Stimulated activated CD4-positive, alpha-beta T cell treated with anti-CD3 and anti-CD28 coated beads, Interleukin-1b, Interleukin-23, amount 100 ng/mL, for 1 hour (primary cell): ENCODE results near the gene ZNF385C.
A peak's percentile ranks its signal among the peaks of the same experiment; 100 is the strongest.
"Not testable (repeated sequence)": the region's sequence is repeated elsewhere in the genome, so short reads cannot be mapped to it uniquely, and the experiment has no call there.

Source experiments
- DNase-seq, 2 donors: peaks; one replicate each; pipeline ENCODE4 v3.0.0-alpha.2; 2020; ENCODE audit warnings: low read depth in 2 of 2

Gene ZNF385C

DNA sequence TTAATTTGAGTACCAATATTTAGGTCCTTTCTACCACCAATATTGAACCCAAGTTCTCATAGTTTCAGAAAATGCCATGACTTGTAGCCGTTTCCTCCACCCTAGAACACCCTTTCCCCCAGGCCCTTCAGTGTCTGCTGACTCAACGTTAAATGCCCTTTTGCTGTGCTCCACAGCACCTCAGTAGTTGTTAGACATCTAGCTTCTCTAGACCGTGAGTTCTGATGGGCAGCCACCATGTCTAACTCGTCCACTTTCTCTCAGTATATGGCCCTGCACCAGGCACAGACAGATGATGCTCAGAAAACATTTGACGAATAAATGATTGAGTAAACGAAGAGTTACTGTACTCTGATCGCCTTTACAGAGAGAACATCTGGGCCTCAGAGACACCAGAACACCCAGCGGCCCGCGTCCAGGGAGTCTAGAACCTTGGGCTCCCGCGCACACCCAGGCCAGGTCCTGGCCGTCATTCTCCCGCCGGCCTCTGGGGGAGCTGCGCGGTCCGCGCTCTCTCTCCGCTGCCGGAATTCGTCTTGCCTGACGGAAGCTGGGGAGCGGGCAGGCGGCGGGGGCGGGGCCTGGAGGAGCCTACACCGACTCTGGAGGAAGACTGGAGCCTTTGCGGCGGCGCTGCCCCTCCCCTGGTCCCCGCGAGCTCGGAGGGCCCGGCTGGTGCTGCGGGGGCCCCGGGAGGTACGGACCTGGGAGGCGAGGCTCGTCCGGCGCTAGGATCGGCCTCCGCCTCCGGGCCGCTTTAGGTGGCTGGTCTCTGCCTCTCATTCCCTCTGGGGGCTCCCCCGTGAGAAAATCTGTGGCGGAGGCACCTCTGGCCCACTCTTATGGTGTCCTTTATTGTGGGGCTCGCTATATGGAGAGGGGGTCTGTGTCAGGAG lies 78.5 kb downstream of the ZNF385C start, which contains the start of gene NKIRAS2:
Gene NKIRAS2, plus strand, starts transcription at position 582 of the 896 bp plus-strand sequence. CDS start 1,488 bp downstream, outside the sequence.
- DNase-seq: peak; percentile 84 to 91

DNA sequence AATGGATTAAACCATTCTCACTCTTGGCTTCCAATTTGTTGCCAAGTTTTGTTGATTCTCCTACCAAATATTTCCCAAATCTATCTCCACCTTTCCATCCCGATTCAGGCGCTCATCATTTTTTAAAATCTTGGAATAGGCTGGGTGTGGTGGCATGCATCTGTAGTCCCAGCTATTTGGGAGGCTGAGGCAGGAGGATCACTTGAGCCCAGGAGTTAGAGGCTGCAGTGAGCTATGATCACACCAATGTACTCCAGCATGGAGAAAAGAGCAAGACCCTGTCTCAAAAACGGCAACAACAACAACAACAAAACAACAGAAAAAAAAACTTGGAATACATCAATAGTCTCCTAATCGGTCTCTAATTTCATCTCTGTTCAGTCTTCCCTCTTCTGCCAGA lies 79.3 kb downstream of the ZNF385C start:
- no peak for DNase-seq

DNA sequence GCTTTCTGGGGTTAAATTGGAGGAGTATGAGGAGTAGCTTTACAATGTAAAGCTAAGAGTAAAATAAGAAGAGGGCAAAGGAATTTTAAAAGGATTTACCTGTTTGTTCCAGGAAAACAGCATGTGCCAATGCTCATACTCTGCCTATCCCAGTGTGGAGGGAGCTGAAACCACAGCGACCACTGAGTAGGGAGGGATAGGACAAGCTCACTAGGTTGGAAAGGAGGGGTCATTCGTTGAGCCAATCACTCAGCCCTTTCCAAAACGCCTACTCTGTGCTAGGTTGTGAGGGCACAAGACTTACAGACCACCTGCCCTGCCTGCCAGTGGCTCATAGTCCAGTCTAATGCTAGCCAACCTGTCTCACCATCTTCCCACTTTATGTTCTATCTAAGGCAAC lies 79.9 kb downstream of the ZNF385C start:
- no peak for DNase-seq

DNA sequence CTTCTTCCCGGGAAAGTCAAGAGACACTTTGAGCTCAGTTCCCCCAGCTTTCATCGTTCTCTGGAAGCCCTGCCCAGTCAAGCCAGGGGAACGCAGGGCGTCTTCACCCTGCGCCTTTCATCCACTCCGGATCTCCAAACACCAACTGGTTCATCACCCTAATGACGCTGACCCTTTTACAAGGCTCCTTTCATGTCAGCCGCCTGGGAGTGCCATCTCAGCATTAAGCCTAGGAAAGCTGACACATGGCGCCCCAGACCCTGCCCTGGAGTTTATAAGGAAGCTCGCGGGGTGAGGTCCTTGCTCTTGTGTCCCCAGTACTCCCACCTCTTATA lies 80.4 kb downstream of the ZNF385C start:
- DNase-seq: peak in 1 of 2 donors; percentile 17

DNA sequence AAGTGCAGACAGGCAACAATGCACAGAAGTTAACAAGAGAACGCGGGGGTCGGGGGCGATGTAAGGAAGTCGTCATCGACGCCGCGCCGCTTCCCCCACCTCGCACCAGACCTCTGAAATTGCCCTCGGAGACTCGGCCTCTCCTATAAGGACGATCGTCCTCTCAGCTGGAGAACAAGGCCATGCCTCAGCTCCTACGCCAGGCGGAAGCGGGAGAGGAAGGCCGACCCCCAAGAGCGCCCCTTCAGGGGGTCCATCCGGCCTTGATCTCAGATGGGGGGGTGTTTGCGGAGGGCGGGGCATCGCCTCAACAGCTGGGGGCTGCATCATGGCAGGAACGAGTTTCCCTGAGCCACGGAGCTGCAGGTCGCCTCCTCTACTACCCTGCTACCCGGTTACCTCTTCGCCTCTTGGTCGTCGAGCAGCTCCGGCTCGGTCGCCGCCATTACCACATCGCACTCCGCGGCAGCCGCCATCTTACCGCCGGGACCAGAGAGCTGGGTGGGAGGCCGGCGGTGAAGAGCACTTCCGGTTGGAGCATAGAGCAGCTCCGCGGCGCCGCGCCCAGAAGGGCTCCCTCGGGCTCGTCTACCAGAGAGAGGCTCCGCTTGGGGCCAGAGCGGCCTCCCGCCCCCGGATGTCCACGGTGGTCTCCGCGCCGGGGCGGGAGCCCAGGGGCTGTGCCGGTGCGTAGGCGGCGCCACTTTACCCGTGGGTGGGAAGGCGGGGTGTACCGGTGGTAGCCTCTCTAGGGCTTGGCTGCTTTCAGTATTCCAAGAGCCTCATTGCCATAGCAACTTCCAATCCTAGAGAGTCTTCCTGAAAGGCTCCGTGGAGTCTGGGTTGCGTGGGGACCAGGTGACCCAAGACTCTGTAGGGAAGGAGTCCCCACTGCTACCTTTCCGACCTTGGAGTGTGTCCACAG lies 81.1 kb downstream of the ZNF385C start, which contains the start of gene DNAJC7:
Gene DNAJC7, minus strand, starts transcription at position 499 of the 925 bp plus-strand sequence. Its CDS starts 23 bp downstream, at position 476.
- peak; percentile 67 to 72 for DNase-seq

DNA sequence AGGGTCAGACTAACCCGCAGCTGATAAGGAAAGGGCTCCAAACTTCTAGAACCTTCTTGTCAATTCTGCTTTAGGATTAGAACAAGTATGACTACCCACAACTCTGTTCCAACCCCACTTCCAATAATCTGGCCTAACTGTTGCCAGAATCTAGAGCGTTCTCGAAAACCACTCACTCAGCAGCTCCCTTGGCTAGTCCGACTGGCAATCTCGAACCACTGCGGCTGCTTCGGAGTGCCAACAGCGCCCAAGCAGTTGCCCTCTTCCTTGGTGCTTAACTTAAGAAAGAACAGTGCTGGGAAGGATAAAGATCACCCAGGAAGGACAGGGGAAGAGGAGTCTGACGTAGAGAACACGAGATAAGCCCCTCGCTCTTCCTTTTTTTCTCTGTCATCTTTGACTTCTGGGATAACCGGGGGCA lies 81.9 kb downstream of the ZNF385C start:
- no peak for DNase-seq

DNA sequence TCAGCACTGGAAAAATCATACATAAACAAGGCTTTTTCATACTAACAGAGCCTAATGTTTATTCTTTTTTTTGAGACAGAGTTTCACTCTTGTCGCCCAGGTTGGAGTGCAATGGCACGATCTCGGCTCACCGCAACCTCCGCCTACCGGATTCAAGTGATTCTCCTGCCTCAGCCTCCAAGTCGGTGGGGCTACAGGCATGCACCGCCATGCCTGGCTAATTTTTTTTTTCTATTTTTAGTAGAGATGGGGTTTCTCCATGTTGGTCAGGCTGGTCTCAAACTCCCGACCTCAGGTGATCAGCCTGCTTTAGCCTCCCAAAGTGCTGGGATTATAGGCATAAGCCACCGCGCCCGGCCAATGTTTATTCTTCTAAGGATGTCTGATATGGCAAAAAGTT lies 84.5 kb downstream of the ZNF385C start:
- DNase-seq: not testable (repeated sequence)

DNA sequence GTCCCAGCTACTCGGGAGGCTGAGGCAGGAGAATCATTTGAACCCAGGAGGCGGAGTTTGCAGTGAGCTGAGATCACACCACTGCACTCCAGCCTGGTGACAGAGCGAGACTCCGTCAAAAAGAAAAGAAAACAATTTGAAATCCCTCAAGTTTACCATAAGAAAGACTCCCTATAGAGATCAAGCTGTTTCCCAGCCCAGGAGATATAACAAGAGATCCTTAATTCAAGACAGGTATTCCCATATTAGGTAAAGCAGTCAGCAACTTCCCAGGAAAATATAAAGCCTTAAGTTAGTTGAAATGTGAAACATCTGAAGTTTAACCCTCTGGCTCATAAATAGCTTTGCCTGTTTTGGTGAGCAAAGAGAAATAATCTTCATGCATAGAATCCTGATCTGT lies 85.9 kb downstream of the ZNF385C start:
- not testable (repeated sequence) for DNase-seq

DNA sequence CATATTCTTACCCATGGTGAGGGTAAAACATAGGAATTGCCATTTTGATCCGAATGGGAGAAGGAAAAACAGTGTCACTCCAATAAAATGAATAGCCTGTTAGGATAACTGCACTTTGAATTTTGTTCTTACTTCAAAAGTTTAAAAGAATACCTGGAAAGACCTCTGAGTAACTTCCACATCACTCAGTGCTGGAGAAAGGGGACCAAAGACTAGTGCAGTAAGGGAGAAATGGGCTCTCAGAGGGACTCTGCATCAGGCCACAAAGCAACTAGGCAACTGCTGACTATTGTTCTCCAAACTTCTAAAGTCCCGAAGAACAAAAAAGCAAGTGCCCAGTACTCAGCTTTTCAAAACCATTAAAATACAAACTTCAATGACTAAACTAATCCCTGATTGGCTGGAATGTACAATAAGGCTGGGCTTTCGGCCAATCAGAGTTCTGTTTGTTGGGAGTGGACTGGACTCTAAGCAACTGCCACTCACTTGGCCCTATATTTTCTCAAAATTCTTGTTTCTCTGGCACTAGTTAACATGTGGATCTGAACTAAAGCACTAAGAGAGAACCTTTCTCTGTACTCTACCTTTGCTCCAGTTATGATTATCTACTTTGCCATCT lies 87.3 kb downstream of the ZNF385C start:
- DNase-seq: no peak

DNA sequence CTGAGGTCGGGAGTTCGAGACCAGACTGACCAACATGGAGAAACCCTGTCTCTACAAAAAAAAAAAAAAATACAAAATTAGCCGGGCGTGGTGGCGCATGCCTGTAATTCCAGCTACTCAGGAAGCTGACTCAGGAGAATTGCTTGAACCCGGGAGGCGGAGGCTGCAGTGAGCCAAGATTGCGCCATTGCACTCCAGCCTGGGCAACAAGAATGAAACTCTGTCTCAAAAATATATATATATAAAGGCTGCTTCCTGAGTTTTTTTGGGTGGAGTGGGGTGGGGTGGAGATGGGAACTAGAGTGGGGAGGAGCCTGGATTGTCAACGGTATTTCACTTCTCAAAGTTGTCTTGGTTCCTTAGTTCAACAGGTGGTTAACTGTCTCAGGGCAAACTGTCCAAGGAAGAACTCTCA lies 88.0 kb downstream of the ZNF385C start:
- not testable (repeated sequence) for DNase-seq

DNA sequence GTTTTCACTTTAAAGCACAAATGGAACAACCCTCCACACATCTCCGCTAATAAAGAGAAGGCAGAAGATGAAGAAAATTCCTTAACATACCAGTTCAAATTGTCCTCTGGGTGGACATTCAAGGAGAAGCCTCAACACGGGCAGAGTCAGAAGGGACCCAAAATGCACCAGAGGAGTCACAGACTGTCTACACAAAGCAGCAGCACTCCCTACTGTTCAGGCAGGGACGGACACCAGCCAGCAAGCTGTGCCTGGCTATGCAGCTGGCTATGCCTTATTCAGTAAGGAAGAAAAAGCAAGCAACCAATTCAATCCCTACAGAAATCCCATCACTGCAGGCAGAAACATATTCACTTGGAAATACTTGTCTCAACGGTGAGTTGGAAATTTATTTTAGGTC lies 89.1 kb downstream of the ZNF385C start:
- DNase-seq: no peak

DNA sequence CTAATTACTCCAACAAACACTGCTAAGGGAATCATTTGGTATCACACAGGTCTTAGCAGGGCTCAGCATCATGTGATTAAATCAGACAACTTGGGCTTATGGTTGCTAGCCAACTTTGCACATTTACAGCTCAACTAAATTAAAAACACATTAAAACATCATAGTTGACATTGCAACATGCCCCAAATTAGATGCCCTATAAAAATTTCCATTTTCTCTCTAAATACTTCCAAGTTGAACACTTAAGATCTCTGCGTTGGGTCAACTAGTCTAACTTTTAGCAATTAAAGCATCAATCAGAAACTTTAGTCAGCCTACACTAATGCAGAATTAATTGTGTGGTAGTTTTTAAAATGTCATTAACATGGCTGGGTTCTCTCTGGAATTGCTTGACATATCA lies 93.1 kb downstream of the ZNF385C start:
- no peak for DNase-seq

DNA sequence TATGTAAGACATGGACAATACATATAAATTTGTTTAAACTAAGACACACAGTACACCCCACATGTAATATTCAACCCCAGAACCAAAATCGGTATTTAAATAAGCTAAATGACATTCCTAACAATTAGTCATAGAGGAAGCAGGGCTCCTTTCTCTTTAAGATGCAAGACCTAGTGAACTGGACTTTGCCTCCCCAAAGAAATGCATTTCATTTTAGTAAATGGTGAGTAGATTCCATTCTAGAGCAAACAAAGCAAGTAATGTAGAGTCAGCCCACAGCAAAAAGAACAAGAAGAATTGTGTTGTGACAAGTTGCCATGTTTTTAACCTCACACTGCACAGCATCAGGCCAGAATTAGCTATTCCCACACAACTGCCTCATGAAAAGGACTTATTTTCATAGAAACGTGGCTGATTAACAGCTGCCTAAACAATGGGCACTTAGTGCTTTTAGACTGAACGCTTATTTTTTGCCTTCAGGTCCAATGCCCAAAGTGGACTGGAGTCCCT lies 95.4 kb downstream of the ZNF385C start:
- no peak for DNase-seq

DNA sequence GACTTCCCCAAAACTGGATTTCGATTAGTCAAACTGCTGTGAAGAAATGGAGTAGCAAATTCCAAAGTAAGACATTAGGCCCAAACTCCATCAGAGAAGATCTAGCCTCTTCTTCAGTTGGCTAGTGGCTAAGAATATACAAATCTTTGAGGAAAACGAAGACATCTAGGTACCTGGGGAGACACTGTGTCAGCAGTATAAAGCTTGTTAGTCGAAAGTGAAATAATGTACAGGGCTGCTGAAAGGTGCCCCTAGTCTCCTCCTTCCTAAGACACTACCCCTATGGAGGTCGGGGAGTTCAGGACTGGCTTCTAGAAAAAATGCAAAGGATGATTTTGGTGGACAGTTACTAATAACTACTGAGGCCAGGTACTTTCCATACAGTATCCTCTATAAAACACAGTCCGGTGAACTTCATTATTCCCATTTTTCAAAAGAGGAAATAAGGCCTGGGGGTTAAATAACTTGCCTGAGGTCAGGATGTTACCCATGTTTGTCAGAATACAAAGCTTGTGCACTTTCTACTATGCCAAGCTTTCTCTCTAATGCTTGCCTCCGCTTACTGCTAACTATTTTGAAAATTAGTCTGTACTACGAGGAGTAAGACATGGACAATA lies 96.0 kb downstream of the ZNF385C start:
- DNase-seq: no peak

DNA sequence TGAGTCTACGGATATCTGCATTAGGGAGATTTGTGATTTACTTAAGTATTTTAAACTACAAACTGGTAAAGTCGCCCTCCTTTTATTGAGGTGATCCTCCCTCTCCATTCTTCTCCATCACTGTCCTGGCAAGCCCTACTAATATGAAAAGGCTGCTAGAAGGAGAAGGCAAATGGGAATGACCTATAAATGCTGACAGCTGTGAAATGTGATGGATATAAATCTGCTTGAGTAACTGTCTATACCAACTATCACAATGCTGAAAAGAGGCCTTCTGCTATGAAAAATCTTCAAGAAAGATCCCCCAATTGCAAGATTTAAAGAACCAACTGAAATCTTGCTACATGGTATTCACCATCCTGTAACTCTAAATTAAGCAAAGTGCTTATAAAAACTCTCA lies 96.5 kb downstream of the ZNF385C start:
- no peak for DNase-seq

DNA sequence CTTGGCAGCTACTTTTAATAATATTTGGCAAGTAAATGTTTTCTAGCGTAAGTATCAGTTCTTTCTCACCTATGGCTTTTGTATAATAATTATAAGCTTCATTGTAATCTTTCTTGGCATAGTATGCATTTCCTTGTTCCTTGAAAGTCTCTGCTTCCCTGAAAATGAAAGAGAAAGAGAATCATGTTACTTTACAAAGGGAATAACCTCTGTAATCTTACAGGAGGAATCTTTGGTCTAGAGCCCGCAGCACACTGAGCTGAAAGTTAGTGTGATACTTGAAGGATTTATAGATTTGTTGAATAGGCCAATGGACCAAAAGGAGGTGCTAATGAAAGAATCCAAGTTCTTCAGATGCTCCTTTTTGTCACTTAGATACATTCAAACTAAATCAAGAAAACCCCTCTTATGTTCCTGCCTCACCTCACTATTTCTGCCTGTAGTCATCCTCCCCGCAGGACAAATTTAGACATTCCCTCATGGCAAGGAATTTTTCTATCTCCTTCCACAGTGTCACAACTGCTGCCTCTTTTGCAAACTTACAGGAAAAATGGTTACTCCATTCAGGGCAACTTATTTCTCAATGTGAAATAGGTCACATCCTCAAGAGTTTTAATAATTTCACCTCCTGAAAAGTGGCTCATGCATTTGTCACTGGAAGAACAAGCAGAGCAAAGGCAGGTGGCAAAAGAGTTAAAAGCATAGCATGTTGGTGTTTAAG lies 97.7 kb downstream of the ZNF385C start:
- DNase-seq: no peak

DNA sequence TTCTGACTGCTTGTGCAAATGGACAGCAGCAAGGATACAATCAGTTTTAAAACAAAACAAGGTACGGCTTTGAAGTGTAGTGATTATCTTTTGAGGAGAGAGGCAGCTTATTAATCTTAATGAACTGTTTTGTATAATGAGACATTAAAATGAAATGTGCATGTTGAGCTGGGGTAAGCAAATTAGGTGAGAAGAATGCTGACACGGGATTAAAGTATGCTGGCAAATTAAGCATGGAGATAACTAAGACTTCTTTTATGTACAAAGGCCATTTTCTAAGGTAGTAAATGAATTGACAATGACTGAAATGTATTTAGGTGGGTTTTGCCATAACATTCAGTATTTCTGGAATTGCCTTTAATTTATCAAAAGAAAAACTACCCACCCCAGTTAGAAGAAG lies 99.8 kb downstream of the ZNF385C start:
- no peak for DNase-seq

DNA sequence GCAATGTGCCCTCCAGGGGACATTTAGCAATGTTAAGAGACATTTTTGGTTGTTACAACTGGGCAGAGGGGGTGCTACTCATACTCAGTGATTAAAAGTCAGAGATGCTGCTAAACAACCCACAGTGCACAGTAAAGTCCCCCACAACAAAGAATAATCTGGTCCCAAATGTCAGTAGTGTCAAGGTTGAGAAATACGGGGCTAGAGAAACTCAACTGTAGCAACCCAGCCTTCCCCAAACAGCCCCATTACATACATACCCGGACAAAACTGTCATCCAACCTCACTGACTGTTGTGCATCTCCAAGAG lies 101.5 kb downstream of the ZNF385C start:
- no peak for DNase-seq

DNA sequence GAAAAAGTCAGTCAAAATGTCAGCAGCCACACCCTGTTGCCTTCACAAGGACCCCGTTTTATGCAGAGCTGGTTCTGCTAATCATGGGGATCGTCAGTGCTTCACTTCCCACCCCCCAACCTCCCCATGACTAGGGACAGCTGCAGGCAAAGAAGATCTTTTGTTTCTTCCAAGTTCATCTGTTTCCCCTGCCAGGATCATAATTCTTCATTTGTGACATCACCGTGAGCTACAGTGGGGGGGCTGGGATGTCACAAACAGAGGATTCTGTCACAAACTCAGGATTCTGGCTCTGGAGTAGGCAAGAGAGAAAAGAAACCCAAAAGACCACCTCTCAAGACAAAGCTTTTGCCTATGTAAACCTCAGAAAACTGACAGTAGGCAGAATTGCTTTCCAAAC lies 105.7 kb downstream of the ZNF385C start:
- DNase-seq: no peak

DNA sequence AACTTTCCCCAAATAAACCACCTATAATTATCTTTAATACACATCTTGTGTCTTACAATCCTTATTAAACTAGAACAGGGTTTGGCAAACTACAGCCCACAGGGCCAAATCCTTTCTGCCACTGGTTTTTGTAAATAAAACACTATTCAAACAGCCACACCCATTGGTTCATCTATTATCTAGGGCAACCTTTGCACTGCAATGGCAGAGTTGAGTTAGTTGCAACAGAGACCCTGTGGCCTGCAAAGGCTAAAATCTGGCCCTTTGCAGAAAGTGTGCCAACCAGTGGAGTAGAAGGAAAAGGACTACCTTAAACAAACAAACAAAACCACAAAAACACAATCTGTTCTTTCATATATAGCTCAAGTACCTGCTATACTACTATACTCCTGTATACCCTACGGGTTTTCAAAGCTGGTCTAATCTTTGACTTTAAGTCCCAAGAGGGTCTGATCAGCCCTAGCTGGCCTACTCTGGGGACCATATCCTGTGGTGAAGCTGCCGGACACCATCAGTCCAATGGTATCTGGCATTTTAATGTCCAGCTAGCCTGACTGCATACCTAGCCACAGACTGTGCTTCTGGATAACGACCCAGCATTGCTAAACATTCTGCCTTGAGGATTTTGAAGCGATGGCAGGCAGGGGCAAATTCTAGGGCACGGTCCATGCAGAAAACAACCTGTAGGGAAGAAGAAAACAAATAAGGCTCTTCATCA lies 108.4 kb downstream of the ZNF385C start:
- DNase-seq: no peak
